Measurements from ENCODE around the gene TMCC2. TPM values are rescaled to one million over a fixed set of nuclear protein-coding genes. Genes with fewer than 3 reads are reported as not detected.
"Not testable (repeated sequence)": the region's sequence is repeated elsewhere in the genome, so short reads cannot be mapped to it uniquely, and the experiment has no call there.

TMCC2 gene, protein sequence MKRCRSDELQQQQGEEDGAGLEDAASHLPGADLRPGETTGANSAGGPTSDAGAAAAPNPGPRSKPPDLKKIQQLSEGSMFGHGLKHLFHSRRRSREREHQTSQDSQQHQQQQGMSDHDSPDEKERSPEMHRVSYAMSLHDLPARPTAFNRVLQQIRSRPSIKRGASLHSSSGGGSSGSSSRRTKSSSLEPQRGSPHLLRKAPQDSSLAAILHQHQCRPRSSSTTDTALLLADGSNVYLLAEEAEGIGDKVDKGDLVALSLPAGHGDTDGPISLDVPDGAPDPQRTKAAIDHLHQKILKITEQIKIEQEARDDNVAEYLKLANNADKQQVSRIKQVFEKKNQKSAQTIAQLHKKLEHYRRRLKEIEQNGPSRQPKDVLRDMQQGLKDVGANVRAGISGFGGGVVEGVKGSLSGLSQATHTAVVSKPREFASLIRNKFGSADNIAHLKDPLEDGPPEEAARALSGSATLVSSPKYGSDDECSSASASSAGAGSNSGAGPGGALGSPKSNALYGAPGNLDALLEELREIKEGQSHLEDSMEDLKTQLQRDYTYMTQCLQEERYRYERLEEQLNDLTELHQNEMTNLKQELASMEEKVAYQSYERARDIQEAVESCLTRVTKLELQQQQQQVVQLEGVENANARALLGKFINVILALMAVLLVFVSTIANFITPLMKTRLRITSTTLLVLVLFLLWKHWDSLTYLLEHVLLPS
- total RNA-seq: 10 to 100 TPM; 12.1 to 14.7 TPM
- 8.5 TPM for polyA plus RNA-seq (ENCODE audit: insufficient read depth, low read depth, low replicate concordance)
- long read RNA-seq, donor 1, partial matches to known transcripts: 5 of 8 reads
- long read RNA-seq, donor 1, other reads (novel, unspliced or antisense): 0 of 8 reads
- long read RNA-seq, donor 2, partial matches to known transcripts: 6 of 16 reads
- long read RNA-seq, donor 2, other reads (novel, unspliced or antisense): 6 of 16 reads

DNA sequence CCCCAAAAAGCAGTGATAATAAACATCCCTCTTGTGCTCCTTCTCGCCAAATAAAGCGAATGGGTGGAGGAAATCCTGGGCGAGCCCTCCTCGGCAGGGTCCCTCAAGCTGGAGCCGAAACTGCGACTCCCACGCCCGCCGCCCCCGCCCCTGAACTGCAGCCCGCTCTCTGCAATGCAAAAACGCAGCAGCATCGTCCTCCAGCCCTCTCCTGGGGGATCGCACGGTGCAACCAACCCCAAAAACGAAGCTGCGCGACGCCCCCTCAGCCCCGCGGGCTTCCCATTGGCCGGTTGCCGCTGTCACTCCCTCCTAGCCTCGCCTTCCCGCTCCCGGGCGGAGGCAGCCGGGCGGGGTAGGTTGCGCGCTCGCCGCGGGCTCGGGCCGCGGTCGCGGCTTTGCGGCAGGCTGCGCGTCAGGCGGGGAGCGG is at the start of gene TMCC2:
Gene TMCC2, plus strand, starts transcription at position 363 of the 430 bp plus-strand sequence. CDS start 619 bp downstream, outside the sequence.
- no peaks in the 10 kb centered on the region for H3K27me3 ChIP-seq
- 0% methylated on average over 17 to 33 of the region's 44 CpGs for WGBS, 2 donors
- no peaks in the 10 kb centered on the region for H3K36me3 ChIP-seq (ENCODE audit: low read depth, missing control alignments)
- no peak within 1 kb of the TSS for H3K27ac ChIP-seq
- TF ChIP-seq POLR2A (IDR thresholded peaks at IDR 0.05): no peak
- TF ChIP-seq, protein P1, sequence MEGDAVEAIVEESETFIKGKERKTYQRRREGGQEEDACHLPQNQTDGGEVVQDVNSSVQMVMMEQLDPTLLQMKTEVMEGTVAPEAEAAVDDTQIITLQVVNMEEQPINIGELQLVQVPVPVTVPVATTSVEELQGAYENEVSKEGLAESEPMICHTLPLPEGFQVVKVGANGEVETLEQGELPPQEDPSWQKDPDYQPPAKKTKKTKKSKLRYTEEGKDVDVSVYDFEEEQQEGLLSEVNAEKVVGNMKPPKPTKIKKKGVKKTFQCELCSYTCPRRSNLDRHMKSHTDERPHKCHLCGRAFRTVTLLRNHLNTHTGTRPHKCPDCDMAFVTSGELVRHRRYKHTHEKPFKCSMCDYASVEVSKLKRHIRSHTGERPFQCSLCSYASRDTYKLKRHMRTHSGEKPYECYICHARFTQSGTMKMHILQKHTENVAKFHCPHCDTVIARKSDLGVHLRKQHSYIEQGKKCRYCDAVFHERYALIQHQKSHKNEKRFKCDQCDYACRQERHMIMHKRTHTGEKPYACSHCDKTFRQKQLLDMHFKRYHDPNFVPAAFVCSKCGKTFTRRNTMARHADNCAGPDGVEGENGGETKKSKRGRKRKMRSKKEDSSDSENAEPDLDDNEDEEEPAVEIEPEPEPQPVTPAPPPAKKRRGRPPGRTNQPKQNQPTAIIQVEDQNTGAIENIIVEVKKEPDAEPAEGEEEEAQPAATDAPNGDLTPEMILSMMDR (IDR thresholded peaks at IDR 0.05): no peak
- intact Hi-C loops (cut with DNase I; ENCODE audit: low total_unique reads): no loop called here
- H3K4me1 ChIP-seq: peaks cover 7% of the 10 kb centered on the region
- H3K9me3 ChIP-seq: no peaks in the 10 kb centered on the region
- peak within 1 kb of the TSS; percentile 57 to 61 for H3K4me3 ChIP-seq
- peak; percentile 93 for DNase-seq

DNA sequence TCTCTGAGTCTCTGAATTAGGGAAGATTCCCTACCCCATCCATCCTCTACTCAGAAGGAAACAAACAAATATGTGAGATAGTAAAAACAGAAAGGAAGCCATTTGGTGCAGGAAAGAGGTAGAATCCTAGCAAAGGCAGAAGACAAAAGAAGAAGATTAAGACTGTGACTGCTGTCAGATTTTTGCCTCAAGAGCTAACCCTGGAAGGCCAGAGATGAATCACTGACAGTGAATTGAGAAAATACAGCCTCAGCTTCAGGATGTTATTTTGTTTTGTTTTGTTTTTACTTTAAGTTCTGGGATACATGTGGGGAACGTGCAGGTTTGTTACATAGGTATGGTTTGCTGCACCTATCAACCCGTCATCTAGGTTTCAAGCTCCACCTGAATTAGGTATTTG is 47.9 kb upstream of the TMCC2 start:
- no peaks in the 10 kb centered on the region for H3K9me3 ChIP-seq
- H3K4me3 ChIP-seq: no peak overlapping the region
- intact Hi-C loops (cut with DNase I; ENCODE audit: low total_unique reads): no loop called here
- no peak for DNase-seq
- TF ChIP-seq, protein P1 (IDR thresholded peaks at IDR 0.05): no peak
- no peak for TF ChIP-seq POLR2A (IDR thresholded peaks at IDR 0.05)
- peaks cover 5% of the 10 kb centered on the region for H3K4me1 ChIP-seq
- H3K27ac ChIP-seq: no peak overlapping the region
- no peaks in the 10 kb centered on the region for H3K27me3 ChIP-seq
- no peaks in the 10 kb centered on the region for H3K36me3 ChIP-seq (ENCODE audit: low read depth, missing control alignments)
- WGBS, 2 donors: 64 to 73% methylated on average over 2 of the region's 2 CpGs

DNA sequence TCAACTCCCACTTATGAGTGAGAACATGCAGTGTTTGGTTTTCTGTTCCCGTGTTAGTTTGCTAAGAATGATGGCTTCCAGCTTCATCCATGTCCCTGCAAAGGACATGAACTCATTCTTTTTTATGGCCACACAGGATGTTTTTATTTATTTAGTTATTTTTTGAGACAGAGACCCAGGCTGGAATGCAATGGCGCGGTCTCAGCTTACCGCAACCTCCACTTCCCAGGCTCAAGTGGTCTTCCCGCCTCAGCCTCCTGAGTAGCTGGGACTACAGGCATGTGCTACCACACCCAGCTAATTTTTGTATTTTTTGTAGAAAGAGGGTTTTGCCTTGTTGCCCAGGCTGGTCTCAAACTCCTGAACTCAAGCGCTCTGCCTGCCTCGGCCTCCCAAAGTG is 47.4 kb upstream of the TMCC2 start:
- intact Hi-C loops (cut with DNase I; ENCODE audit: low total_unique reads); H3K27ac ChIP-seq; DNase-seq; H3K9me3 ChIP-seq; H3K36me3 ChIP-seq (ENCODE audit: low read depth, missing control alignments); H3K4me1 ChIP-seq; H3K4me3 ChIP-seq; H3K27me3 ChIP-seq: not testable (repeated sequence)
- WGBS, 2 donors: 82 to 87% methylated on average over 7 of the region's 7 CpGs

DNA sequence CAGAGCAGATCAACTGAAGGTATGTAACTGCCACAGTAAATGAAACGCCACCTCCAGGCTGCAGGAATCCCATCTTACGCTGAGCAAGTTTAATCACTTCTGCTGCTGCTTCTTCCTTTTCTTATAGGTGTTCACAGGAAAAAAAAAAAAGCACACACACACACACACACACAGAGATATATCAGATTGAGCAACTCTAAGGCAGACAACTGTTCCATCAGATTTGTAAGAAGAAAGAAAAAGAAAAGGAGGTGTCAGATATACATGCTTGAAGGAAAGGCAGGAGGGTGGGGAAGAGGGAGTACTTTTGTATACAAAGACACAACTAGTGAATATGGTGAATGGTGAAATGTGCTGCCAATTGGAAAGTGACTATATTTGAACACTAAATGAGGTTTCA is 44.8 kb upstream of the TMCC2 start:
- Histone ChIP-seq H3K9me3 (no peaks in the 10 kb centered on the region), H3K4me3 (no peak overlapping the region), H3K27me3 (no peaks in the 10 kb centered on the region), H3K27ac (no peak overlapping the region), H3K36me3 (ENCODE audit: low read depth, missing control alignments) (no peaks in the 10 kb centered on the region), H3K4me1 (peaks cover 13% of the 10 kb centered on the region)
- TF ChIP-seq POLR2A (IDR thresholded peaks at IDR 0.05): no peak
- TF ChIP-seq, protein P1 (IDR thresholded peaks at IDR 0.05): no peak
- WGBS, 2 donors: 94 to 96% methylated on average over 2 of the region's 2 CpGs
- intact Hi-C loops (cut with DNase I; ENCODE audit: low total_unique reads): no loop called here
- DNase-seq: no peak

DNA sequence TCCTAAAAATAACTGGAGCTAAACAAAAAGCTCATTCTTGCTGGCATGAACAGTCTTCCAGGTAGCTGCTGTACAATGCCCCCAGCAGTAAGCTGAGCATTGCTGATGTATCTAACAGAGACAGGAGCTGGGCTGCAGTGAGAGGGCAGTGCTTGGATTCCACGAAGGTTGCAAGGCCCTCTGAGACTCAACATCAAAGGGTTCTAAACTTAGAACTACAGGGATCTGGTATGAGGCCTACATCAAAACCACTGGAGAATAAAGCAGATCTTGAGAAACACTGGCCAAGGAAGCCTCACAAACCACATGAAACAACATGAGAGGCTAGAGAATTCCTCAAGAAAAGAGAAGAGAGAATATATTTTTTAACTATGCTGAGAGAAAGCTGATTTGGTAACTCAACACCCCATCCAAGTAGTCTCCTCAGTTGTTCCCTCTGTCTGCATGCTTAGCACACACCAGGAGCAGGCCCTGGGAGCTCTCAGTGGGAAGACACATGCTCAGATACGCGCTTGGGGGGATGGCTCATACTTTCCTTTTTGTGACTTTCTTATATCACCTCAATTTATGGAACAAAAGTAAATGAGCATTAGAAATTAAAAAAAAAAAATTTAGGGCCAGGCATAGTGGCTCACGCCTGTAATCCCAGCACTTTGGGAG is 43.9 kb upstream of the TMCC2 start:
- Histone ChIP-seq H3K9me3 (no peaks in the 10 kb centered on the region), H3K36me3 (ENCODE audit: low read depth, missing control alignments) (no peaks in the 10 kb centered on the region), H3K27me3 (no peaks in the 10 kb centered on the region), H3K27ac (peak overlapping the region in 1 of 2 donors; percentile 5), H3K4me3 (no peak overlapping the region), H3K4me1 (peaks cover 13% of the 10 kb centered on the region)
- TF ChIP-seq, protein P1 (IDR thresholded peaks at IDR 0.05): no peak
- TF ChIP-seq POLR2A (IDR thresholded peaks at IDR 0.05): no peak
- intact Hi-C loops (cut with DNase I; ENCODE audit: low total_unique reads): no loop called here
- 55 to 60% methylated on average over 4 of the region's 4 CpGs for WGBS, 2 donors
- no peak for DNase-seq

All from testis (tissue), 5 donors.